Vagina (tissue), 2 donors: ENCODE data around the gene IL20RB.

Experiments used
- POLR2A ChIP-seq, 2 donors: fragments of 450-650 bp; IDR thresholded peaks; one replicate each; pipeline ENCODE4 v1.6.1; 2017; ENCODE audit warnings: antibody characterized with exemption in 2 of 2, mild to moderate bottlenecking in 2 of 2, moderate library complexity in 2 of 2
- POLR2AphosphoS5 ChIP-seq, 2 donors: sonication (generic); formaldehyde crosslinking; IDR thresholded peaks; one replicate each; pipeline ENCODE4 v1.9.0; 2017; ENCODE audit warnings: antibody characterized with exemption in 2 of 2, mild to moderate bottlenecking in 2 of 2, low read depth in 1 of 2; ENCODE audit not compliant: insufficient read depth in 1 of 2
- TF ChIP-seq, protein P1 (sequence below), 3 experiments: fragments of 450-650 bp in 2 of 3; fragments of 200-600 bp in 1 of 3; sonication (generic) in 1 of 3; IDR thresholded peaks; one replicate each; pipeline ENCODE4 v1.5.1; 2017 to 2019; ENCODE audit warnings: antibody characterized with exemption in 3 of 3, mild to moderate bottlenecking in 2 of 3, moderate library complexity in 2 of 3

DNA sequence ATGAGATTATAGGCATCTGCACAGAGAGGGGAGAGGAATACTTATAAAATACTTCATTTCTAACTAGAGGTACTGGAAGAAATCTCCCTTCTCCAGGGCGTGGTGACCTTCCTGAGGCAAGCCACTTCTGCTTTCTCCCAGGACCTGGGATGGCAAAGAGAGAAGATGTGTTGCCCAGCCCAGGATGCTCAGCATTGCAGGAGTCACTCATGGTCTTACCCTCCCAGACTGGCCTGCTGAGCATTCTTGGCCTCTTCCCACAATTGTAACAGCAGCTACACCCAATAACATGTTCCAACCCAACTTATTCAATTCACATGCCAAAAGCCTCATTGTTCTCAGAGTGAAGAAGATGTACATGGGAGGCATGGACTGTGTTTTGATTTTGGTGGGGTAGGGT is 37.9 kb downstream of the IL20RB start:
- TF ChIP-seq, protein P1, sequence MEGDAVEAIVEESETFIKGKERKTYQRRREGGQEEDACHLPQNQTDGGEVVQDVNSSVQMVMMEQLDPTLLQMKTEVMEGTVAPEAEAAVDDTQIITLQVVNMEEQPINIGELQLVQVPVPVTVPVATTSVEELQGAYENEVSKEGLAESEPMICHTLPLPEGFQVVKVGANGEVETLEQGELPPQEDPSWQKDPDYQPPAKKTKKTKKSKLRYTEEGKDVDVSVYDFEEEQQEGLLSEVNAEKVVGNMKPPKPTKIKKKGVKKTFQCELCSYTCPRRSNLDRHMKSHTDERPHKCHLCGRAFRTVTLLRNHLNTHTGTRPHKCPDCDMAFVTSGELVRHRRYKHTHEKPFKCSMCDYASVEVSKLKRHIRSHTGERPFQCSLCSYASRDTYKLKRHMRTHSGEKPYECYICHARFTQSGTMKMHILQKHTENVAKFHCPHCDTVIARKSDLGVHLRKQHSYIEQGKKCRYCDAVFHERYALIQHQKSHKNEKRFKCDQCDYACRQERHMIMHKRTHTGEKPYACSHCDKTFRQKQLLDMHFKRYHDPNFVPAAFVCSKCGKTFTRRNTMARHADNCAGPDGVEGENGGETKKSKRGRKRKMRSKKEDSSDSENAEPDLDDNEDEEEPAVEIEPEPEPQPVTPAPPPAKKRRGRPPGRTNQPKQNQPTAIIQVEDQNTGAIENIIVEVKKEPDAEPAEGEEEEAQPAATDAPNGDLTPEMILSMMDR (IDR thresholded peaks at IDR 0.05) = no peak
- TF ChIP-seq POLR2AphosphoS5 (IDR thresholded peaks at IDR 0.05; ENCODE audit: insufficient read depth in 1 of 2, low read depth in 1 of 2) (no peak), POLR2A (IDR thresholded peaks at IDR 0.05) (no peak)
